Hypothalamus (tissue), 51 donors: ENCODE data around the gene PFKP.

ENCODE experiments used
- DNase-seq, 51 donors: peaks; one replicate each; lab custom pipeline; 2025; lab: John Stamatoyannopoulos, UW

Gene PFKP

GRCh38 chr10:3068201-3068967, 1.0 kb downstream of the PFKP start:
- peak in 31 of 51 donors; percentile 17 to 77 (median 60) for DNase-seq

GRCh38 chr10:3068968-3069737, 1.8 kb downstream of the PFKP start:
- peak in 20 of 51 donors; percentile 23 to 65 (median 44) for DNase-seq

- DNase-seq = no peak
Measured at GRCh38 chr10:3069876-3070275, 2.5 kb downstream of the PFKP start.

DNA sequence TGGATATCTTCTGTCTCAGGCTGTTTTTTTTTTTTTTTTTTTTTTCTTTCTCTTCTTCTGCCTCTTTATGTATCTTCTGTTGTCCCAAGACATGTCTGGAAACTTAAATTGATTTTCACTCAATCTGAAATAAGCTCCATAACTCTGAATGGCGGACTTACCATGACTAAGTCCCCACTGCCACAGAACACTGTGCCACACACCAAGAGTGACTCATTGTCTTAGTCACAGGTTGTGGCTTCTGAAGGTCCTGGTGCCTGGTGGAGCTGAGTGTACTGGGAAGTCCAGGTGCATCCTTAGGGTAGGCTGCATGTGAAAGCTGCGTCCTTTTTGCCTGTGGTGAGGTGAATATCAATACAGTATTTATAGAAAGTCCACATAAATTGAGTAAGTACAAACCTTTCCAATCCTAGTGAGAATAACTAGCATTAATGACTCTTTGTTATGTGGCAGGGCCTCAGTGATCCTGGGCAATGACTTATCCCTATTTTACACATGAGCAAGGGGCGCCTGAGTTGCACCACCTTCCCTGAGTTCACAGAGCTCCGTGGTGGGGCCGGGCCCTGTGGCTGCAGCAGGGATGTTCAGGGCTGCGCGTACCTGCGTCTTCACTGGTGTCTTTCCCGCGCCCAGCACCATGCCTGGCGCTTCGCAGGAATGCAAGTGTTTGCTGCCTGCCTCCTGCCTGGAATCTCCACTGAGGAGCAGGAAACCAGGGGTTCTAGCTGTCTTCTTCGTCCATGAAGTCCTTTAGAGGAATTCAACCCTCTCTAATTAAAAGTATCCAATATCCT, 4.3 kb downstream of the PFKP start:
- peak in 3 of 51 donors; percentile 26 to 37 (median 30) for DNase-seq

GRCh38 chr10:3072641-3073360, 5.5 kb downstream of the PFKP start:
- no peak for DNase-seq

GRCh38 chr10:3074145-3074665, 6.9 kb downstream of the PFKP start:
- no peak for DNase-seq

DNA sequence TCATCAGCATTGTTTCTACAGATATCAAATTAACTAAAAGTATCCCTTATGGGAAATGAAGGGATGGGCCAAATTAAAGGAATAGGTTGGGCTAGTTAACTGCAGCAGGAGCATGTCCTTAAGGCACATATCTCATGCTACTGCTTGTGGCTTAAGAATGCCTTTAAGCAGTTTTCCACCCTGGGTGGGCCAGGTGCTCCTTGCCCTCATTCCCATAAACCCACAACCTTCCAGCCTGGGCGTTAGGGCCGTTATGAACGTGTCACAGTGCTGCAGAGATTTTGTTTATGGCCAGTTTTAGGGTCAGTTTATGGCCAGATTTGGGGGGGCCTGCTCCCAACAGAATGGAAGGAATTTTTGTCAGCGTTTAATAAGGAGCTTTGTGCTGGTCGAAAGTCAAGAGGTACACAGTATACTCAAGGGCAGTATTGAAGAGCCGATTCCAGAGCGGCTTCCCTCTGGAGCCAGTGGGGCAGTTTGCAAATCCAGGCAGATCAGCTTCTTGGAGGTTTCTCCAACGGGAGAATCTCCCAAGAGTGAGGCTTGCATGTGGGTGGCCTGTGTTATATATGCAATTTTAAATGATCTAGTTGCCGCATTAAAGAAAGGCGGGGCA, 7.7 kb downstream of the PFKP start:
- DNase-seq = no peak

DNA sequence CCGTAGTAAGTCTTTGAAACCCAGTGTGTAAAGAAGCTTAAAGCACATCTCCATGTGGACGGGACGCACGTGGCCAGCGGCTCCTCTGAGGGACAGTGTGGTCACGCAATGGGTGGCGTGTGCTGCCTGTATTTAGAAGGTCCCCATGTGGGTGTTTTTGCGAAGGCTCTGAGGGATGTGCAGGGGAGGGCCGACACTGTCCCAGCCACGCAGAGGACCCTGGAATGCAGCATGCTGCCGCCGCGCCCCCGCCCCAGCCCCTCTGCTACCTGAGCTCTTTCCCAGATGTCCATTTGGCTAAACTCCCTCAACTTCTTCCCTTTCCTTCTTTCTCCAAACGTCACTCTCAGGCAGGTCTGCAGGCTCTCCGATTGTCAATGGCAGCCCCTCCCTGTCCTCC, 8.8 kb downstream of the PFKP start:
- DNase-seq = no peak

DNA sequence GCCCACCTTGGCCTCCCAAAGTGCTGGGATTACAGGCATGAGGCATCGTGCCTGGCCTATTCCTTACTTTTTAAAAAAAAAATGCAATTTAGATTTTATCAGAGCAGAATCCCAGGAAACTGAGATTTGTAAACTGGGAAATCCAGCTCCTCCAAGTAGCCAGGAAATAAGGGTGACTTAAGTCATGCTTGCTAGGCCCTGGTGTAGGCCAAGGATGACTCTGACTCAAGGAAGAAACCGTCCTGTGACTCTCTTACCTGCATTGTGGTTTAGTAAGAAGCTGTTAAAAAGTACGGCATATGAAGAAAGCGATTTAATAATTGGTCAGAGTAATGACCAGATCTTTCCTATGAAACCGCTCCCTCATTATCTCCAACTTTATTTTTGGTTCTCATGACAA, 10.2 kb downstream of the PFKP start:
- DNase-seq = no peak

- DNase-seq = no peak
Measured at GRCh38 chr10:3077940-3078630, 10.7 kb downstream of the PFKP start.

GRCh38 chr10:3081383-3081981, 14.1 kb downstream of the PFKP start:
- no peak for DNase-seq

DNA sequence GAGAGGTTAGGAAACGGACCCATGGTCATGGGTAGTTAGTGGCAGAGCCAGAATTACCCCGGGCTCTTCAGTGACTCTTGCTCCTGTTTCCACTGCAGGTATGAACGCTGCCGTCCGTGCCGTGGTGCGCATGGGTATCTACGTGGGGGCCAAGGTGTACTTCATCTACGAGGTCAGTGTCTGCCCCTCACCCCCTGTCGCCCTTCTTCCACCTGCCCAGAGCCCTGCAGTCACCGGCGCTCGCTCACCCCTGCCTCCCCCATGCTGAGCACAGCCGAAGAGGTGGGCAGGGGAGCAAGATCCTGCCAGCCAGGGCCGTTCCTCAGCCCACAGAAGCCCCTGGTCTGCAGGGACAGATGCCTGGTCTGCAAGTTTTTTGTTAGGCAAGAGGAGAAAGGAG, 14.9 kb downstream of the PFKP start:
- DNase-seq = no peak

GRCh38 chr10:3085785-3086567, 18.6 kb downstream of the PFKP start:
- no peak for DNase-seq

DNA sequence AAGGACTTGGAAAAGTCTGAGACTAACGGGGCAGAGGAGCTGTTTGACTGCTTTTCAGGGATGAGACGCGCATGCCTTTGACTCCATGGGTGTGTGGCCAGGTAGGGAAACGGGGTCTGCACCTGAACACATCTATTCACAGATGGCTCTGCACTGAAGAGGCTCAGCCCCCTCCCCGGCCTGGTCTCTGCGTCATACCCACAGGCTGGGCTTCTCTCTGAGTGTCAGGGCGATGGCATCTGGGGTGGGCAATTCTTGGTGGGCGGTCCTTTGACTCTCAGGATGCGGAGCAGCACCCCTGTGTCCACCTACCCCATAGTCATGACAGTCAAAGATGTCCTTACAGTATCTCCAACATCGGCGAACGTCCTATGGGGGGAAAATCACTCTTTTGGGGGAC, 23.0 kb downstream of the PFKP start:
- DNase-seq = no peak

GRCh38 chr10:3090914-3091787, 23.8 kb downstream of the PFKP start:
- peak in 29 of 51 donors; percentile 11 to 74 (median 49) for DNase-seq

DNA sequence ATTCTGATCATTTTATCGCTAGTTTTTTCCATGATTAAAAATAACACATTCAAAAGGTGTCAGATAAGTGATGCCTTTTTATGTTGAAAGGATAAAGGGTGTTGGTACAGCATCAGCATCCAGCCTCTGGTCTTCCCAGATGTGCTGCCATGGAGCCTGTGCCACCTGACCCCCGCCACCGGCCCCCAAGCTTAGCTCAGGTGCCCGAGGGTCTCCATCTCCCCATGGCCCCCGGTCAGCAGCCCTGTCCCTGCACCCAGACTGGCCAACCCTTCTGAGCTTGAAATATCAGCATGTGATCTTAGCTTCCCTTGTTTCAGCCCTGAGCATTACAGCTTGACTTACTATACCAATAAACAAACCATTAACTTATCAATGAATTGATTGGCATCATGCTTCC, 24.6 kb downstream of the PFKP start:
- DNase-seq = no peak

GRCh38 chr10:3093996-3094395, 26.6 kb downstream of the PFKP start:
- no peak for DNase-seq
